ENCODE results near the gene TRIM71. TPM values are rescaled to one million over a fixed set of nuclear protein-coding genes. Genes with fewer than 3 reads are reported as not detected.

Gene TRIM71
- polyA plus RNA-seq, 1 donor from 2014 or later: 4.0 TPM

DNA sequence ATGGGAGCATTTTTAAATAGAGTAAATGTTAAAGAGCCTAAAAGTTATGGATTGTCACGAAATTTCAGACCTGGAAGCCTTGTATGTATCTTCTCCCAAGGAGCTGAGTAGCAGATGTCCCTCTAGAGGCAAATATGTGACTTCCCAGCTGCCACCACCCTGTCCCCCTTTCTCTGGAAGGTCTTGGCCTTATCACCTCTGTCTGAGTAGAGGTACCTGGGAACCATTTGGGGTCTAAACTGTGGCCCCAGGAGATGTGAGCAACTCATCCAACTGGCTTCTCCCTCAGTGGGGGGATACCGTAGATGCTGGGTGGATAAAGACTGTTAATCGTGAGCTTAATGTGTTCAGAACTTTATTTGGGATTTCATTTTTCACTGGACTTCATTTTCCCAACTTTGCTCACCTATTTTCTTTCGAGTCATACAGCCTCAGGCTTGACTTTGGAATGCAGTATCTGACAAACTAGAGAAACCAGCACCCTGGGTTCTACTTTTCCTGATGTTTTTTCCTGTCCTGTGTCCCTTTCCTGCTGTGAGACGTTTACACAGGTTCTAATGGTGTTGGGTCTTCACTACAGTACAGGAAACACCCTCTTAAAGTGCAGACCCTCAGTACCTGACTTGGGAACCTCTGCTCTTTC is 80.3 kb downstream of the TRIM71 start:
- no peaks in the 10 kb centered on the region for H3K27me3 ChIP-seq (ENCODE audit: insufficient read depth, low read depth, low read length)
- H3K9ac ChIP-seq (ENCODE audit: low read length): no peak overlapping the region
- no peaks in the 10 kb centered on the region for H3K9me2 ChIP-seq (ENCODE audit: insufficient read depth, low read length)
- H2AFZ ChIP-seq (ENCODE audit: low read depth, low read length): no peak overlapping the region
- H3K4me2 ChIP-seq (ENCODE audit: low read length): no peak overlapping the region
- no peak for TF ChIP-seq POLR2AphosphoS5 (IDR thresholded peaks at IDR 0.05)
- H3K4me3 ChIP-seq (ENCODE audit: low read length): no peak overlapping the region
- H4K20me1 ChIP-seq (ENCODE audit: insufficient read depth): no peaks in the 10 kb centered on the region
- H3F3A ChIP-seq (ENCODE audit: insufficient read depth, low read length, poor library complexity, severe bottlenecking): no peaks in the 10 kb centered on the region
- no peaks in the 10 kb centered on the region for H3K36me3 ChIP-seq (ENCODE audit: insufficient read depth, low read length)
- H3K79me2 ChIP-seq (replicated peaks; ENCODE audit: insufficient read depth, low read length): no peaks in the 10 kb centered on the region
- H3K27ac ChIP-seq (ENCODE audit: low read length): no peak overlapping the region
- no peaks in the 10 kb centered on the region for H3K9me3 ChIP-seq (ENCODE audit: low read length)

DNA sequence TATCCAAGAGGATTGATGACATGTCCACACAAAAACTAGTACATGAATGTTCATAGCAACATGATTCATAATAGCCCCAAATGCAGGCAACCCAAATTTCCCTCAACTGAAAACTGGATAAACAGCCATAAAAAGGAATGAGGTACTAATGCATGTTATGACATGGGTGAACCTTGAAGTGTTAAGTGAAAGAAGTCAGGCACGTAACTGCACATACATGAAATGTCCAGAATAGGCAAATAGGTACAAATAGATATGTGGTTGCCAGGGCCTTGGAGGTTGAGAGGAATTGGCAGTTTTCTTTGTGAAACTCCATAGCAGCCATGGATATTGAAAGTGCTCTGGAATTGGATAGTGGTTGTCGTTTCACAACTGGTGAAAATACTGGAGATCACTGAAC is 81.5 kb downstream of the TRIM71 start:
- Histone ChIP-seq H3K4me2 (ENCODE audit: low read length) (no peak overlapping the region), H3K4me3 (ENCODE audit: low read length) (no peak overlapping the region), H3K9ac (ENCODE audit: low read length) (no peak overlapping the region), H3F3A (ENCODE audit: insufficient read depth, low read length, poor library complexity, severe bottlenecking) (no peaks in the 10 kb centered on the region), H3K27me3 (ENCODE audit: insufficient read depth, low read depth, low read length) (no peaks in the 10 kb centered on the region), H4K20me1 (ENCODE audit: insufficient read depth) (no peaks in the 10 kb centered on the region), H3K9me2 (ENCODE audit: insufficient read depth, low read length) (no peaks in the 10 kb centered on the region), H3K36me3 (ENCODE audit: insufficient read depth, low read length) (no peaks in the 10 kb centered on the region), H3K9me3 (ENCODE audit: low read length) (no peaks in the 10 kb centered on the region), H3K79me2 (replicated peaks; ENCODE audit: insufficient read depth, low read length) (no peaks in the 10 kb centered on the region), H2AFZ (ENCODE audit: low read depth, low read length) (no peak overlapping the region), H3K27ac (ENCODE audit: low read length) (no peak overlapping the region)
- TF ChIP-seq RAD21 (conservative IDR thresholded peaks at IDR 0.05) (no peak), EP300 (conservative IDR thresholded peaks at IDR 0.05; ENCODE audit: poor library complexity, severe bottlenecking) (peak; percentile 46), SMC3 (conservative IDR thresholded peaks at IDR 0.05; ENCODE audit: poor library complexity) (no peak), POLR2AphosphoS5 (IDR thresholded peaks at IDR 0.05) (peak; percentile 45), TAF1 (IDR thresholded peaks at IDR 0.05; ENCODE audit: low read depth) (no peak), EZH2 (IDR thresholded peaks at IDR 0.05; ENCODE audit: borderline replicate concordance, insufficient read depth, low read length, poor library complexity, severe bottlenecking) (no peak), MXI1 (conservative IDR thresholded peaks at IDR 0.05; ENCODE audit: poor library complexity, severe bottlenecking) (no peak)
- TF ChIP-seq, protein P1, sequence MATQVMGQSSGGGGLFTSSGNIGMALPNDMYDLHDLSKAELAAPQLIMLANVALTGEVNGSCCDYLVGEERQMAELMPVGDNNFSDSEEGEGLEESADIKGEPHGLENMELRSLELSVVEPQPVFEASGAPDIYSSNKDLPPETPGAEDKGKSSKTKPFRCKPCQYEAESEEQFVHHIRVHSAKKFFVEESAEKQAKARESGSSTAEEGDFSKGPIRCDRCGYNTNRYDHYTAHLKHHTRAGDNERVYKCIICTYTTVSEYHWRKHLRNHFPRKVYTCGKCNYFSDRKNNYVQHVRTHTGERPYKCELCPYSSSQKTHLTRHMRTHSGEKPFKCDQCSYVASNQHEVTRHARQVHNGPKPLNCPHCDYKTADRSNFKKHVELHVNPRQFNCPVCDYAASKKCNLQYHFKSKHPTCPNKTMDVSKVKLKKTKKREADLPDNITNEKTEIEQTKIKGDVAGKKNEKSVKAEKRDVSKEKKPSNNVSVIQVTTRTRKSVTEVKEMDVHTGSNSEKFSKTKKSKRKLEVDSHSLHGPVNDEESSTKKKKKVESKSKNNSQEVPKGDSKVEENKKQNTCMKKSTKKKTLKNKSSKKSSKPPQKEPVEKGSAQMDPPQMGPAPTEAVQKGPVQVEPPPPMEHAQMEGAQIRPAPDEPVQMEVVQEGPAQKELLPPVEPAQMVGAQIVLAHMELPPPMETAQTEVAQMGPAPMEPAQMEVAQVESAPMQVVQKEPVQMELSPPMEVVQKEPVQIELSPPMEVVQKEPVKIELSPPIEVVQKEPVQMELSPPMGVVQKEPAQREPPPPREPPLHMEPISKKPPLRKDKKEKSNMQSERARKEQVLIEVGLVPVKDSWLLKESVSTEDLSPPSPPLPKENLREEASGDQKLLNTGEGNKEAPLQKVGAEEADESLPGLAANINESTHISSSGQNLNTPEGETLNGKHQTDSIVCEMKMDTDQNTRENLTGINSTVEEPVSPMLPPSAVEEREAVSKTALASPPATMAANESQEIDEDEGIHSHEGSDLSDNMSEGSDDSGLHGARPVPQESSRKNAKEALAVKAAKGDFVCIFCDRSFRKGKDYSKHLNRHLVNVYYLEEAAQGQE (IDR thresholded peaks at IDR 0.05; ENCODE audit: borderline replicate concordance): no peak
- TF ChIP-seq, protein P2, sequence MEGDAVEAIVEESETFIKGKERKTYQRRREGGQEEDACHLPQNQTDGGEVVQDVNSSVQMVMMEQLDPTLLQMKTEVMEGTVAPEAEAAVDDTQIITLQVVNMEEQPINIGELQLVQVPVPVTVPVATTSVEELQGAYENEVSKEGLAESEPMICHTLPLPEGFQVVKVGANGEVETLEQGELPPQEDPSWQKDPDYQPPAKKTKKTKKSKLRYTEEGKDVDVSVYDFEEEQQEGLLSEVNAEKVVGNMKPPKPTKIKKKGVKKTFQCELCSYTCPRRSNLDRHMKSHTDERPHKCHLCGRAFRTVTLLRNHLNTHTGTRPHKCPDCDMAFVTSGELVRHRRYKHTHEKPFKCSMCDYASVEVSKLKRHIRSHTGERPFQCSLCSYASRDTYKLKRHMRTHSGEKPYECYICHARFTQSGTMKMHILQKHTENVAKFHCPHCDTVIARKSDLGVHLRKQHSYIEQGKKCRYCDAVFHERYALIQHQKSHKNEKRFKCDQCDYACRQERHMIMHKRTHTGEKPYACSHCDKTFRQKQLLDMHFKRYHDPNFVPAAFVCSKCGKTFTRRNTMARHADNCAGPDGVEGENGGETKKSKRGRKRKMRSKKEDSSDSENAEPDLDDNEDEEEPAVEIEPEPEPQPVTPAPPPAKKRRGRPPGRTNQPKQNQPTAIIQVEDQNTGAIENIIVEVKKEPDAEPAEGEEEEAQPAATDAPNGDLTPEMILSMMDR (IDR thresholded peaks at IDR 0.05; ENCODE audit: poor library complexity, severe bottlenecking): no peak
